Measurements from ENCODE around the gene PGGHG.
"Not testable (repeated sequence)": the region's sequence is repeated elsewhere in the genome, so short reads cannot be mapped to it uniquely, and the experiment has no call there.

Gene PGGHG

GRCh38 chr11:296171-297050 is 7.5 kb downstream of the PGGHG start:
- in situ Hi-C loops (cut with MboI; ENCODE audit: low sequenced_read_pairs) = no loop called here

GRCh38 chr11:297051-297585 is 8.2 kb downstream of the PGGHG start:
- in situ Hi-C loops (cut with MboI; ENCODE audit: low sequenced_read_pairs) = no loop called here

- in situ Hi-C loops (cut with MboI; ENCODE audit: low sequenced_read_pairs) = no loop called here
Observed at GRCh38 chr11:297586-298405, 8.9 kb downstream of the PGGHG start.

- in situ Hi-C loops (cut with MboI; ENCODE audit: low sequenced_read_pairs) = no loop called here
Observed at GRCh38 chr11:298406-299065, 9.6 kb downstream of the PGGHG start.

DNA sequence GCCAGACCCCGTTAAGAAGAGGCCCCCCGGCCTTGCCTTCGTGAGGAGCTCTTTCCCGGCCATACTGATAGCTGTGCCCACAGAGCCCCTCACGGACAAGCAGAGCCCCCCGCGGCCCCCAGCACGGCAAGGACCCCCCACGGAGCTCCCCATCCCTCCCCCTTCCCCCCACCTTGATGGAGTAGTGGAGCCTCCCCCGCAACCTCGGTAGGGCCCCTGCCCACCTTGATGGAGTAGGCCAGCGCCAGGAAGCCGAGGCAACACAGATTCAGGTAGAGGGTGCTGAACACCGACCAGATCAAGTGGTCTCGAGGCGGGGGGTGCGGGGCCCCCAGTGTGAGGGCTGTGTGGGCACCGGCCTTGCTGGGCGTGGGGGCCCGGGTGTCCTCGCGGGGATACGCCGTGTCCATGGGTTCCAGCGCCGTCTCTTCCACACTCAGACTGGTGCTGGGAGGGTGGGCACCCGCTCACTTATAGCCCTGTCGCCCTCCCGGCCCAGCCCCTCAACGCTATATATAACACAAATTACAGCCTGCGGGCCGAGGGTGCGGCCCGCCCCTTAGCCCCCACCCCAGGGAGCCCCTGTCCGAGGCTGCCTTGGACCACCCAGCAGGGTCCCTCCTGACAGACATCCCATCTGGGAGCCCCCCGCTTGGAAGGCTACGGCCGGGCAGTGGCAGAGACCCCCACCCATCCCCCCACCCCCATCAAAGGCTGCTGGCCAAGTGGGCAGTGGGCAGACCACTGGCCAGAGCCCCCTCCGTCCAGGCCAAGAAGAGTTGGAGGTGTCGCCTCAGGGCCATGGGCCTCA is 10.4 kb downstream of the PGGHG start, which contains the start of gene IFITM5:
IFITM5 (minus strand) TSS at position 446 of the 811 bp plus-strand sequence; CDS start at position 410, 36 bp downstream.
- in situ Hi-C loops (cut with MboI; ENCODE audit: low sequenced_read_pairs) = no loop called here

- in situ Hi-C loops (cut with MboI; ENCODE audit: low sequenced_read_pairs) = no loop called here
Observed at GRCh38 chr11:299951-300735, 11.2 kb downstream of the PGGHG start.

GRCh38 chr11:303363-303762 is 14.4 kb downstream of the PGGHG start:
- in situ Hi-C loops (cut with MboI; ENCODE audit: low sequenced_read_pairs) = no loop called here

DNA sequence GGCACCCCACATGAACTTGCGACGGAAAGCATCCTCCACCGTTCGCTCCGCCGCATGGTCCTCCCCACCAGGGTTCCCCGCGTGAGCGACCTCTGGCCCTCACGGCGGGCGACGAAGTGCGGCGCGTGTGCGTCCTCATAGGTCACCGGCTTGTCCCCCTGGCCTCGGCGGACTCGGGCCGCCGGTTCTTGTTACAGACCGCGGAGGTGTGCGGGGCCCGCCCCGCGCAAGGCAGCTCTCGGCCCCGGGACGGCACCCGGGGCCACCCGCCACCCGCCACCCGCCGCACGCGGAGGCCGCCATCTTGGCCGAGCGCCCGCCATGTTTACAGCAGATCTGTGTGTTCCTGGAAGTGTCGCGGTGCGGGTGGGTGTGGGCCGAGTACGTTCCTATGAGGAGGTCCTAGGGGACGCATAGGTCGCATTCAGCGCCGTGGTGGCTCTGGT is 15.2 kb downstream of the PGGHG start:
- in situ Hi-C loops (cut with MboI; ENCODE audit: low sequenced_read_pairs) = no loop called here

DNA sequence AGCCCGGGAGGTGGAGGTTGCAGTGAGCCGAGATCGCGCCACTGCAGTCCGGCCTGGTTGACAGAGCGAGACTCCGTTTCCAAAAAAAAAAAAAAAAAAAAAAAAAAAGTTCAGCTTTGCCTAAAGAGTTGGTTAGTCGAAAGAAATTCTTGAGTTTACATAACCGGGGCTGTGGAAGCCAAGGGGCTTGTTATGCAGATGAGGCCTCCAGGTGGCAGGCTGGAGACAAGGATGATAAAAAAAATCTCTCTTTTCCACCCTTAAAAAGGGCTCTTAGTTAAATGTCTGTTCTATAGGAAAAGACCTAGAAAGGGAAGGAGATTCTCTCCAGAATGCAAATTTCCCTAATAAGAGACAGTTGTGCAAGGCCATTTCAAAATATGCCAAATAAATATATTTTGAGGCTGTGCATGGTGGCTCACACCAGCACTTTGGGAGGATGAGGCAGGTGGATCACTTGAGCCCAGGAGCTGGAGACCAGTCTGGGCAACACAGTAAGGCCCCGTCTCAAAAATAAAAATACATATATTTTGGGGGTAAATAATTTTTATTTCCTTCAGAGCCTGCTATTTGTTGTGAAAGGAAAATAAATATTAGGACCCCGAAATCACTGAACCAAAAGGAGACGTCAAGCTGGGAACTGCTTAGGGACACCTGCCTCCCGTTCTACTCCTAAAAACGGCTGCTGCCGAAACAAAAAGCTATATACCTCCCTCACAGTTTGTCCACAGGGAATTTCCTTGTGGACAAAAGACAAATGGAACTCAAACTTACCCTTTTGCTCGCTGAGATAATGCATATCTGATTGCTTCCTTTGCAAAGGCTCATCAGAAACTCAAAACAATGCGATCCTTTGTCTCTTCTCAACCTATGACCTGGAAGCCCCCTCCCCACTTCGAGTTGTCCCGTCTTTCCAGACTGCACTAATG is 16.3 kb downstream of the PGGHG start:
- in situ Hi-C loops (cut with MboI; ENCODE audit: low sequenced_read_pairs) = no loop called here

- in situ Hi-C loops (cut with MboI; ENCODE audit: low sequenced_read_pairs) = no loop called here
Observed at GRCh38 chr11:305844-306211, 16.9 kb downstream of the PGGHG start.

GRCh38 chr11:306645-307371 is 17.9 kb downstream of the PGGHG start:
- in situ Hi-C loops (cut with MboI; ENCODE audit: low sequenced_read_pairs) = no loop called here

DNA sequence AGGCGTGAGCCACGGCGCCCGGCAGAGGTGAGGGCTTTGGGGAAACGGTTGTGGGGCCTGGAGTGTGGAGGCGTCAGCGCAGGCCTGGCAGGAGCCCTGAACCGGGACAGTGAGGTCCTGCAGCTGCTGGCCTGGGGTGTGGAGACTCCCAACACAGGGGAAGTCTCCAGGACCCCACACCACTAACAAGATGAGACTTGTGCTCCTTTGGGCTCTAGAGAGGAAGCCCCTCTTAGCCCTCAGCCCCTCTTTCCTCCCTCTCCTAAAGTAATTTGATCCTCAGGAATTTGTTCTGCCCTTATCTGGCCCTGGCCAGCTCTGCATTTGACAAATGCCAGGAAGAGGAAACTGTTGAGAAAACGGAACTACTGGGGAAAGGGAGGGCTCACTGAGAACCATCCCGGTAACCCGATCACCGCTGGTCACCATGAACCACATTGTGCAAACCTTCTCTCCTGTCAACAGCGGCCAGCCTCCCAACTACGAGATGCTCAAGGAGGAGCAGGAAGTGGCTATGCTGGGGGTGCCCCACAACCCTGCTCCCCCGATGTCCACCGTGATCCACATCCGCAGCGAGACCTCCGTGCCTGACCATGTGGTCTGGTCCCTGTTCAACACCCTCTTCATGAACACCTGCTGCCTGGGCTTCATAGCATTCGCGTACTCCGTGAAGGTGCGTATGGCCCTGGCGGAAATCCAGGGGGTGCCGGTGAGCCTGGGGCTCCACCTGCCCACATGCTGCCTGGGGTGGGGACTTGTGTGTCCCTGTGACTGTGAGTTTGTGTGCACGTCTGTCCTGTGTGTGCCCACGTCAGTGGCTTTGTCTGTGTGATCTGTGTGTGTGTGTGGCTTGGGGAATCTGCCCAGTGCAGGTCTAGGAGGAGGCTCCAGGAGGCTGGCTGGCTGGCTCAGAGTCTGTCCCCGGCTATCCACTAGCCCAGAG is 19.1 kb downstream of the PGGHG start, which contains the start of gene IFITM2:
IFITM2 (plus strand) TSS at position 51 of the 943 bp plus-strand sequence; CDS start at position 428, 377 bp downstream.
- in situ Hi-C loops (cut with MboI; ENCODE audit: low sequenced_read_pairs) = not testable (repeated sequence)

DNA sequence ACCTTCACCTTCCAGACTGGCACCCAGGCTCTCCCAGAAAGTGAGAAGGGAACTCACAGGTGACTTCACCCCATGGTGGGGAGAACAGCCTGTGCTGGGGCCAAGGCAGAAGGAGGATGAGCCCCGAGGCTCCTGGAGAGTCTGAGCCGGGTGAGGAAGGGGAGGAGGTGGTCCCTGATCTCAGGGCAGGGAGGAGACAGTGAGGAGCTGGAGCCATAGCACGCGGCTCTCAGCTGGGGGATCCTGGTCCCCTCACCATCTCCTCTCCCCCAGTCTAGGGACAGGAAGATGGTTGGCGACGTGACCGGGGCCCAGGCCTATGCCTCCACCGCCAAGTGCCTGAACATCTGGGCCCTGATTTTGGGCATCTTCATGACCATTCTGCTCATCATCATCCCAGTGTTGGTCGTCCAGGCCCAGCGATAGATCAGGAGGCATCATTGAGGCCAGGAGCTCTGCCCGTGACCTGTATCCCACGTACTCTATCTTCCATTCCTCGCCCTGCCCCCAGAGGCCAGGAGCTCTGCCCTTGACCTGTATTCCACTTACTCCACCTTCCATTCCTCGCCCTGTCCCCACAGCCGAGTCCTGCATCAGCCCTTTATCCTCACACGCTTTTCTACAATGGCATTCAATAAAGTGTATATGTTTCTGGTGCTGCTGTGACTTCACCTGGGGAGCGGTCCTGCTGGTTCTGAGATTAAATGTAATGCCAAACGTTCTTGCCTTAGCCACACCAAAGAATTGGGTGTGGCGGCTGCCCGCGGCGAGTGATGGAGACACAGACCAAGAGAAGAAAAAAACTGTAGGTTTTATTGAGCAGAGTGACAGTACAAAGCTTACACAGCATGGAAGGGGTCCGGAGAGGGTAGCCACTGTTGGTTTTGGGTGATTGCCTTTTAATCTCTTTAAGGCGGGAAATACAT is 20.1 kb downstream of the PGGHG start:
- in situ Hi-C loops (cut with MboI; ENCODE audit: low sequenced_read_pairs) = not testable (repeated sequence)

- in situ Hi-C loops (cut with MboI; ENCODE audit: low sequenced_read_pairs) = not testable (repeated sequence)
Observed at GRCh38 chr11:309979-310572, 21.1 kb downstream of the PGGHG start.

Measured in HL-60/S4 (cell line).